ENCODE data around the gene POLR3H. TPM values are rescaled to one million over a fixed set of nuclear protein-coding genes. Genes with fewer than 3 reads are reported as not detected.

The POLR3H gene
- total and polyA plus RNA-seq, 4 experiments from 2014 or later, result 20.7 to 43.7 (median 32.7) TPM

GRCh38 chr22:41530890-41531714, 13.2 kb downstream of the POLR3H start:
- no peak overlapping the region for H3K4me3 Mint-ChIP-seq
- H3K4me1 Mint-ChIP-seq, result peaks cover 2 to 11% (median 4%) of the 10 kb centered on the region in 4 donors
- no peak for DNase-seq
- H3K27me3 Mint-ChIP-seq, result no peaks in the 10 kb centered on the region
- Histone ChIP-seq H3K27me3 (ENCODE audit: insufficient read depth, low read length) (no peaks in the 10 kb centered on the region), H3K9me3 (ENCODE audit: control insufficient read depth in 1 of 2, low read length in 2 of 2) (no peaks in the 10 kb centered on the region), H3K36me3 (ENCODE audit: insufficient read depth, low read length) (peaks cover 51% of the 10 kb centered on the region), H3K4me1 (ENCODE audit: insufficient read depth, low read length) (no peaks in the 10 kb centered on the region), H3K27ac (ENCODE audit: low read depth, low read length) (no peak overlapping the region), H3K4me3 (ENCODE audit: low read length in 2 of 2) (no peak overlapping the region)
- intact Hi-C loops (cut with micrococcal nuclease), result no loop called here
- CTCF ChIA-PET (ENCODE audit: partially characterized antibody), result interaction anchor here (1.9 to 7.7 kb wide), 3 partner anchors 13 to 129 kb away, joined by 6 to 124 read pairs (median 11); no protein-coding TSS in a partner anchor
- H3K9me3 Mint-ChIP-seq, result no peaks in the 10 kb centered on the region
- peaks cover 19 to 53% of the 10 kb centered on the region in 2 donors for H3K36me3 Mint-ChIP-seq
- POLR2A ChIA-PET (ENCODE audit: partially characterized antibody), result interaction anchor here (0.5 to 1.2 kb wide), 2 partner anchors 106 to 127 kb away, joined by 3 to 4 read pairs; no protein-coding TSS in a partner anchor
- peak overlapping the region in 3 of 7 donors; percentile 15 to 83 (median 63) for H3K27ac Mint-ChIP-seq

DNA sequence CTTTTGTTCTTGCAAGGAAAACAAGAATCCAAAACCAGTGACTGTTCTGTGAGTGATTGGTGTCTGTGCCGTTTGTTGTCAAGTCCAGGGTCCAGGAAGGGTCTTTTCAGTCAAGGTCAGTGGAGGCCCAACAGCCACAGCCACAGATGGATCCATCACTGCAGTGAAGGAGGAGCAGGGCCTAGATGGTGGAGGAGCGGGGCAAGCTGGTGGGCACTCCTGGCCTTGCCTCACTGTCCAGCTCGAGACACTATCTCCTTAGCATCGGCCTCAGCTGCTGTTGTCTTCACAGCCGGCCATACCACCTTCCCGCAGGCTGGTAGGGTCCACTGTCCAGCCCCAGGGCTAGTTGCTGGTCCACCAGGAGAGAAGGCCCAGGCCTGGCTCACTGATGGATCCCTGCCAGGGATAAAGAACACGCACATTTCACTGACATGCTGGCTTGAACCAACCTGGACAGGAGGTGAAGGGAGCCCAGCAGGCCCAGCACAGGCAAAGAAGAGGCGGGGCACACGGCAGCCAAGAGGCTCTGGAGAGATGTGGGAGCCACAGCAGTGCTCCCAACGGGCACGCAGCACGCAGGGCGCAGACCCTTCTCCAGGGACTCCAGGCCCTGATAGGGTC, 15.2 kb downstream of the POLR3H start:
- no peaks in the 10 kb centered on the region for H3K9me3 Mint-ChIP-seq
- Histone ChIP-seq H3K36me3 (ENCODE audit: insufficient read depth, low read length) (peaks cover 59% of the 10 kb centered on the region), H3K9me3 (ENCODE audit: control insufficient read depth in 1 of 2, low read length in 2 of 2) (no peaks in the 10 kb centered on the region), H3K27ac (ENCODE audit: low read depth, low read length) (no peak overlapping the region), H3K4me3 (ENCODE audit: low read length in 2 of 2) (no peak overlapping the region), H3K27me3 (ENCODE audit: insufficient read depth, low read length) (no peaks in the 10 kb centered on the region), H3K4me1 (ENCODE audit: insufficient read depth, low read length) (peaks cover 14% of the 10 kb centered on the region)
- ChIA-PET POLR2A (ENCODE audit: partially characterized antibody) (interaction anchor here (0.7 kb wide), 1 partner anchor 125 kb away, joined by 3 read pairs; no protein-coding TSS in a partner anchor), CTCF (ENCODE audit: partially characterized antibody) (interaction anchor here (0.9 to 7.7 kb wide), 2 partner anchors 11 to 125 kb away, joined by 3 to 124 read pairs; no protein-coding TSS in a partner anchor)
- H3K27me3 Mint-ChIP-seq, result no peaks in the 10 kb centered on the region
- peaks cover 6 to 19% (median 15%) of the 10 kb centered on the region in 4 donors for H3K4me1 Mint-ChIP-seq
- intact Hi-C loops (cut with micrococcal nuclease), result no loop called here
- no peak overlapping the region for H3K4me3 Mint-ChIP-seq
- no peak for DNase-seq
- peaks cover 15 to 57% of the 10 kb centered on the region in 2 donors for H3K36me3 Mint-ChIP-seq
- peak overlapping the region in 4 of 7 donors; percentile 10 to 67 (median 44) for H3K27ac Mint-ChIP-seq

- Histone ChIP-seq H3K36me3 (ENCODE audit: insufficient read depth, low read length) (peaks cover 59% of the 10 kb centered on the region), H3K27ac (ENCODE audit: low read depth, low read length) (no peak overlapping the region), H3K4me3 (ENCODE audit: low read length in 2 of 2) (no peak overlapping the region), H3K4me1 (ENCODE audit: insufficient read depth, low read length) (peaks cover 15% of the 10 kb centered on the region), H3K27me3 (ENCODE audit: insufficient read depth, low read length) (no peaks in the 10 kb centered on the region), H3K9me3 (ENCODE audit: control insufficient read depth in 1 of 2, low read length in 2 of 2) (no peaks in the 10 kb centered on the region)
- peaks cover 5 to 20% (median 13%) of the 10 kb centered on the region in 4 donors for H3K4me1 Mint-ChIP-seq
- H3K36me3 Mint-ChIP-seq, result peaks cover 15 to 55% of the 10 kb centered on the region in 2 donors
- no peaks in the 10 kb centered on the region for H3K9me3 Mint-ChIP-seq
- no peaks in the 10 kb centered on the region for H3K27me3 Mint-ChIP-seq
- H3K27ac Mint-ChIP-seq, result peak overlapping the region in 3 of 7 donors; percentile 53 to 67 (median 60)
- no peak for DNase-seq
- POLR2A ChIA-PET (ENCODE audit: partially characterized antibody), result interaction anchor here (0.7 to 4.8 kb wide), 2 partner anchors 124 kb away, joined by 3 to 34 read pairs; no protein-coding TSS in a partner anchor
- intact Hi-C loops (cut with micrococcal nuclease), result no loop called here
- CTCF ChIA-PET (ENCODE audit: partially characterized antibody), result interaction anchor here (0.6 to 7.7 kb wide), 7 partner anchors 9 to 144 kb away, joined by 3 to 124 read pairs (median 3); no protein-coding TSS in a partner anchor
- no peak overlapping the region for H3K4me3 Mint-ChIP-seq
Observed at GRCh38 chr22:41528132-41528766, 16.0 kb downstream of the POLR3H start.

DNA sequence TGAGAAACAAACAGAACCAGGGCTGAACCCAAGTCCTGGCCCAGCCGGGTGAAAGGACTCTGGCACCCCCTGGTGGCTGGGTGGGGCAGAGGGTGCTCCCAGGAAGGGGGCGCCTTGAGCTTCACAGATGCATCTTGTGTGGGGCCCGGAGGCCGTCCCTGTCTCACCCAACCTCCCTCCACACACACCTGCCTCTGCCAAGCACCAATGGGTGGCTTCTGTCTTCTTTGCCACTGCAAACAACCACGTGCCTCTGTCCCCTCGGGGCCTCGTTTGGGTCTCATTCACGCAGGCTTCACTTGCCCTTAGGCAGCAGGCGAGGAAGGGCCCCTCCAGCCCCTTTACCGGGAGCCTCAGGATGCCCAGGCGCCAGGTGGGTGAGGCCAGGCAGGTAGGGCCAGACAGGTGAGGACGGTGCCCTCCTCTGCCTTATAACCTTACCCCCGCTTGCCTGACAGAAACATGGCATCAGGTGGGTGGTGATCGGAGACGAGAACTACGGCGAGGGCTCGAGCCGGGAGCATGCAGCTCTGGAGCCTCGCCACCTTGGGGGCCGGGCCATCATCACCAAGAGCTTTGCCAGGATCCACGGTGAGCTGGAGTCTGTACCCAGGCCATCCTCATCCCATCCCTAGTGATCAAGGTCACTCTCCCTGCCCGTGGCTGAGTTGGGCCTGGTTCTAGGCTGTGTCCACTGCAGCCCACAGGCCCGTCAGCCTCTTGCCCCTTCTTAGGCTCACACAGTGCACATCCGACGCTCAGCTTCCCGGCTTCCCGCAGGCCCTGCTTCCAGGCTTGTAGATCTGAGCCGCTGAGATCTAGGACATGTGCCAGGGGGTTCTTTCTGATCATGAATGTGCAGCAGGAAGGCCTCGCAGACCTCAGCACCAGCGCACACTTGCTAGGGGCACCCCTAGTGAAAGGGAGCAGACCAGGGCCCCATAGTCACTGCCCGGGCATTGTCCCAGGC, 17.2 kb downstream of the POLR3H start:
- Histone ChIP-seq H3K27ac (ENCODE audit: low read depth, low read length) (peak overlapping the region; percentile 12), H3K9me3 (ENCODE audit: control insufficient read depth in 1 of 2, low read length in 2 of 2) (no peaks in the 10 kb centered on the region), H3K4me3 (ENCODE audit: low read length in 2 of 2) (no peak overlapping the region), H3K27me3 (ENCODE audit: insufficient read depth, low read length) (no peaks in the 10 kb centered on the region), H3K36me3 (ENCODE audit: insufficient read depth, low read length) (peaks cover 59% of the 10 kb centered on the region), H3K4me1 (ENCODE audit: insufficient read depth, low read length) (peaks cover 15% of the 10 kb centered on the region)
- Mint-ChIP-seq H3K4me3 (no peak overlapping the region), H3K27ac (peak overlapping the region; percentile 43 to 85 (median 72)), H3K27me3 (no peaks in the 10 kb centered on the region), H3K36me3 (peaks cover 15 to 58% of the 10 kb centered on the region in 2 donors), H3K9me3 (no peaks in the 10 kb centered on the region), H3K4me1 (peaks cover 4 to 25% (median 12%) of the 10 kb centered on the region in 4 donors)
- intact Hi-C loops (cut with micrococcal nuclease), result loop anchor here (1.0 kb wide), 1 partner anchor 124 kb away; no protein-coding TSS in a partner anchor
- POLR2A ChIA-PET (ENCODE audit: partially characterized antibody), result interaction anchor here (0.5 to 4.8 kb wide), 3 partner anchors 9 to 123 kb away, joined by 3 to 34 read pairs (median 4); no protein-coding TSS in a partner anchor
- CTCF ChIA-PET (ENCODE audit: partially characterized antibody), result interaction anchor here (0.6 to 7.7 kb wide), 17 partner anchors 8 to 162 kb away, joined by 3 to 124 read pairs (median 3); partner anchors contain the start of gene TEF
- DNase-seq, result peak; percentile 61 to 71 (median 62)

DNA sequence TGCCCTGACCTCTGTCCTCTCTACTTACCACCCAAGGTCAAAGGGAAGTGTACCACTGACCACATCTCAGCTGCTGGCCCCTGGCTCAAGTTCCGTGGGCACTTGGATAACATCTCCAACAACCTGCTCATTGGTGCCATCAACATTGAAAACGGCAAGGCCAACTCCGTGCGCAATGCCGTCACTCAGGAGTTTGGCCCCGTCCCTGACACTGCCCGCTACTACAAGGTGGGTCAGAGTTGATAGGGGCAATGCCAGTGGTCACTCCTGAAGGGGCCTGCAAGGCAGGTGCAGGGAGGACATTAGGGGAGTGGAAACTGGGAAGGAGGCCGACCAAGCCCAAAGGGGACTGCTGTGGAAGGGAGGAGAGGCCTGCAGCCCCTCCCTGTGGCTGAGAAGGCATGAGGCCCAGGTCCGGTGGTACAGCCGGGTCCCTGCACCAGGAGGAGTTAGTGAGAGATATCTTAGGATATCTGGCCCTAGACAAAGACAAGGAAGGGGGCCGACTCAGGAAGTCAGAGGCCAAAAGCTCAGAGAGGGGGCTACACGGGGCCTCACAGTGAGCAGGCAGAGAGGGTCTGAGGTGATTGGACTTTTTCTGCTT, 17.9 kb downstream of the POLR3H start:
- H3K27ac ChIP-seq (ENCODE audit: low read depth, low read length), result peak overlapping the region; percentile 12
- H3K9me3 ChIP-seq (ENCODE audit: control insufficient read depth in 1 of 2, low read length in 2 of 2), result no peaks in the 10 kb centered on the region
- H3K4me3 ChIP-seq (ENCODE audit: low read length in 2 of 2), result no peak overlapping the region
- Mint-ChIP-seq H3K4me1 (peaks cover 4 to 25% (median 12%) of the 10 kb centered on the region in 4 donors), H3K4me3 (peak overlapping the region in 1 of 8 donors; percentile 34), H3K36me3 (peaks cover 15 to 58% of the 10 kb centered on the region in 2 donors), H3K9me3 (no peaks in the 10 kb centered on the region), H3K27me3 (no peaks in the 10 kb centered on the region), H3K27ac (peak overlapping the region; percentile 43 to 85 (median 72))
- H3K4me1 ChIP-seq (ENCODE audit: insufficient read depth, low read length), result peaks cover 15% of the 10 kb centered on the region
- intact Hi-C loops (cut with micrococcal nuclease), result loop anchor here (1.0 kb wide), 1 partner anchor 123 kb away; no protein-coding TSS in a partner anchor
- ChIA-PET CTCF (ENCODE audit: partially characterized antibody) (interaction anchor here (0.7 to 7.7 kb wide), 12 partner anchors 8 to 161 kb away, joined by 3 to 124 read pairs (median 4); no protein-coding TSS in a partner anchor), POLR2A (ENCODE audit: partially characterized antibody) (interaction anchor here (1.6 to 4.8 kb wide), 2 partner anchors 9 to 122 kb away, joined by 4 to 34 read pairs; no protein-coding TSS in a partner anchor)
- DNase-seq, result no peak
- no peaks in the 10 kb centered on the region for H3K27me3 ChIP-seq (ENCODE audit: insufficient read depth, low read length)
- H3K36me3 ChIP-seq (ENCODE audit: insufficient read depth, low read length), result peaks cover 52% of the 10 kb centered on the region

Measured in CD4-positive, alpha-beta memory T cell (primary cell).